ENCODE results near the gene WAS. TPM values are rescaled to one million over a fixed set of nuclear protein-coding genes. Genes with fewer than 3 reads are reported as not detected.

WAS gene
- total and polyA plus RNA-seq, 2 of the 8 experiments (the other 6 are each of a cell fraction or from before 2014, with no cell fraction given), result 0.63 to 0.65 TPM

- Histone ChIP-seq H3K4ac (replicated peaks; ENCODE audit: insufficient read length, low read depth, low read length) (no peak overlapping the region), H3K79me2 (ENCODE audit: control insufficient read depth in 1 of 2, insufficient read depth in 2 of 2, low read length in 2 of 2) (no peaks in the 10 kb centered on the region), H4K8ac (ENCODE audit: extremely low read depth, insufficient read depth, low read length) (no peak overlapping the region), H3K9ac (replicated peaks in 1 of 4; ENCODE audit: extremely low read depth in 1 of 4, low read depth in 3 of 4, low read length in 3 of 4) (no peak overlapping the region), H4K91ac (replicated peaks; ENCODE audit: insufficient read length, low read length) (no peak overlapping the region), H4K5ac (ENCODE audit: insufficient read length, low read depth, low read length) (no peak overlapping the region), H3K23me2 (ENCODE audit: low read depth, low read length) (no peaks in the 10 kb centered on the region; the same call in 1 of the 2 replicates), H3K36me3 (ENCODE audit: control insufficient read depth in 2 of 4, insufficient read depth in 4 of 4, low read length in 3 of 4) (no peaks in the 10 kb centered on the region), H4K20me1 (replicated peaks in 1 of 2; ENCODE audit: control insufficient read depth in 1 of 2, insufficient read depth in 2 of 2, low read length in 2 of 2) (no peaks in the 10 kb centered on the region), H2BK120ac (replicated peaks; ENCODE audit: low read depth, low read length) (no peak overlapping the region), H3K4me3 (ENCODE audit: extremely low read depth in 1 of 4, insufficient read depth in 2 of 4, low read depth in 3 of 4, low read length in 4 of 4) (no peak overlapping the region), H2AFZ (ENCODE audit: low read length) (no peak overlapping the region), H3K27ac (ENCODE audit: low read depth, low read length) (no peak overlapping the region), H2AK5ac (ENCODE audit: low read depth, low read length) (no peak overlapping the region), H2BK5ac (ENCODE audit: low read depth, low read length) (no peak overlapping the region), H3K4me2 (ENCODE audit: insufficient read depth in 1 of 2, low read depth in 2 of 2, low read length in 2 of 2) (no peak overlapping the region), H3K9me3 (ENCODE audit: insufficient read depth in 2 of 2, low read depth in 1 of 2, low read length in 1 of 2) (no peaks in the 10 kb centered on the region), H3K27me3 (replicated peaks in 1 of 4; ENCODE audit: control insufficient read depth in 3 of 4, extremely low read depth in 1 of 4, insufficient read depth in 3 of 4, low read length in 3 of 4) (no peaks in the 10 kb centered on the region), H3K4me1 (replicated peaks in 1 of 4; ENCODE audit: control insufficient read depth in 3 of 4, insufficient read depth in 4 of 4, low read length in 3 of 4) (0 out of 7 replicates have a peak, but pooled peaks cover 0 to 3% (median 0%) of the 10 kb centered on the region in 4 experiments), H2BK20ac (ENCODE audit: low read length) (no peak overlapping the region), H3K14ac (ENCODE audit: insufficient read length) (no peak overlapping the region), H2BK12ac (ENCODE audit: low read depth, low read length) (no peak overlapping the region), H3K56ac (replicated peaks; ENCODE audit: insufficient read length, low read depth, low read length) (no peak overlapping the region), H3K23ac (ENCODE audit: insufficient read length) (no peak overlapping the region), H3K79me1 (ENCODE audit: low read depth, low read length) (no peaks in the 10 kb centered on the region), H2BK15ac (ENCODE audit: low read length) (no peak overlapping the region), H3K18ac (ENCODE audit: extremely low read depth, low read length) (no peak overlapping the region; the same call in 1 of the 2 replicates)
- TF ChIP-seq FOSL1 (IDR thresholded peaks at IDR 0.05; ENCODE audit: insufficient read depth, low read depth, low read length) (no peak), CBX8 (IDR thresholded peaks at IDR 0.05; ENCODE audit: borderline replicate concordance, low read depth, low read length) (no peak), POLR2AphosphoS5 (IDR thresholded peaks at IDR 0.05; ENCODE audit: low read depth, low read length) (no peak), ATF3 (IDR thresholded peaks at IDR 0.05; ENCODE audit: insufficient read depth, low read depth, low read length) (no peak), KDM4A (IDR thresholded peaks at IDR 0.05; ENCODE audit: low read depth, low read length, severe bottlenecking) (no peak)
- WGBS, 2 experiments (ENCODE audit: extremely low coverage in 1 of 2, insufficient coverage in 1 of 2, insufficient read length in 1 of 2, insufficient replicate concordance in 2 of 2, low coverage in 1 of 2, low lambda C conversion rate in 2 of 2, missing lambda C conversion rate in 1 of 2), result 83% methylated on average over 2 of the region's 19 CpGs; no CpG with 5 or more reads in 1 of the 2 experiments
- ChIA-PET CTCF (ENCODE audit: partially characterized antibody) (interaction anchor here (1.4 kb wide), 1 partner anchor 9 kb away, joined by 3 read pairs; no protein-coding TSS in a partner anchor), POLR2A (ENCODE audit: partially characterized antibody) (interaction anchor here (0.6 to 1.5 kb wide), 4 partner anchors 10 to 1379 kb away, joined by 3 to 4 read pairs (median 3); no protein-coding TSS in a partner anchor)
- FAIRE-seq, result no peak
- no peak for DNase-seq (ENCODE audit: low read depth in 1 of 2, low spot score in 2 of 2)
Observed at GRCh38 chrX:48688531-48689150, 5.0 kb downstream of the WAS start.

Measured in H1 (cell line).